Dendritic cell treated with granulocyte-macrophage colony-stimulating factor and Interleukin-4, amounts not matched to agents 40 ng/mL and 50 ng/mL, for 4 days (primary cell): ENCODE results near the gene LYSMD1.

ENCODE experiments used
- H3K27ac Mint-ChIP-seq: one replicate; pipeline ENCODE4 v1.8.0; 2022; ENCODE audit warnings: mild to moderate bottlenecking, mixed read lengths
- H3K27me3 Mint-ChIP-seq: one replicate; pipeline ENCODE4 v1.8.0; 2022; ENCODE audit warnings: mild to moderate bottlenecking, mixed read lengths
- H3K36me3 Mint-ChIP-seq: one replicate; pipeline ENCODE4 v1.8.0; 2022; ENCODE audit warnings: low read depth, mixed read lengths
- H3K4me1 Mint-ChIP-seq: one replicate; pipeline ENCODE4 v1.8.0; 2022; ENCODE audit warnings: low read depth, mixed read lengths
- H3K4me3 Mint-ChIP-seq: one replicate; pipeline ENCODE4 v1.8.0; 2022; ENCODE audit warnings: mild to moderate bottlenecking, moderate library complexity, mixed read lengths
- H3K9me3 Mint-ChIP-seq: one replicate; pipeline ENCODE4 v1.8.0; 2022; ENCODE audit warnings: mixed read lengths
- intact Hi-C: fragments of 100-400 bp; cut with micrococcal nuclease; formaldehyde crosslinking; loops from one replicate; pipeline ENCODE4 v1.15.0; 2022

LYSMD1 gene

GRCh38 chr1:151143057-151143435, 22.7 kb downstream of the LYSMD1 start:
- H3K9me3 Mint-ChIP-seq, result no peaks in the 10 kb centered on the region
- H3K4me3 Mint-ChIP-seq, result no peak overlapping the region
- peaks cover 22% of the 10 kb centered on the region for H3K4me1 Mint-ChIP-seq
- peaks cover 41% of the 10 kb centered on the region for H3K27me3 Mint-ChIP-seq
- intact Hi-C loops, result no loop called here
- H3K36me3 Mint-ChIP-seq, result peaks cover 7% of the 10 kb centered on the region
- H3K27ac Mint-ChIP-seq, result no peak overlapping the region

- peaks cover 38% of the 10 kb centered on the region for H3K27me3 Mint-ChIP-seq
- H3K36me3 Mint-ChIP-seq, result peaks cover 7% of the 10 kb centered on the region
- peaks cover 22% of the 10 kb centered on the region for H3K4me1 Mint-ChIP-seq
- H3K9me3 Mint-ChIP-seq, result no peaks in the 10 kb centered on the region
- H3K27ac Mint-ChIP-seq, result no peak overlapping the region
- intact Hi-C loops, result no loop called here
- H3K4me3 Mint-ChIP-seq, result no peak overlapping the region
Measured at GRCh38 chr1:151142411-151143056, 23.2 kb downstream of the LYSMD1 start.

DNA sequence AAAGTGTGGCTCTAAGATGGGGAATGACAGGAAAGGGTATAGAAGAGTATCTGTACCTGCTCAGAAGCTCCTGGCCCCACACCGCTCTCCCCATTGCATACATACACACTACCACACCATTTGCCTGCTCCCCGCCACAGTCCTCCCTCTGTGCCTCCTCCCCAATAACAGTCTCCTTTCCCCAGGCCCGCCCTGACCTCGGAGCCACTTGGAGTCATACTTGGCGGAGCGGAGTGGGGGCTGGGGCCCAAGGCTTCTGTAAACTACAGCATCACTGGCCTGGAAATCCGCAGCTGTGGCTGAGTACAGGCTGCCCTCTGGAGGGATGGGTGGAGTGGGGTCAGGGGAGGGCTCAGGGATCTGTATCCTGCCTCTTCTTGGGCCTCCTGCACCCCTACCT, 27.9 kb downstream of the LYSMD1 start:
- Mint-ChIP-seq H3K4me1 (no peaks in the 10 kb centered on the region), H3K9me3 (no peaks in the 10 kb centered on the region), H3K4me3 (no peak overlapping the region), H3K27ac (no peak overlapping the region), H3K27me3 (peaks cover 9% of the 10 kb centered on the region), H3K36me3 (no peaks in the 10 kb centered on the region)
- intact Hi-C loops, result no loop called here

GRCh38 chr1:151135433-151136385, 30.0 kb downstream of the LYSMD1 start:
- Mint-ChIP-seq H3K9me3 (no peaks in the 10 kb centered on the region), H3K27ac (no peak overlapping the region), H3K36me3 (no peaks in the 10 kb centered on the region), H3K27me3 (peaks cover 18% of the 10 kb centered on the region), H3K4me1 (peaks cover 10% of the 10 kb centered on the region), H3K4me3 (no peak overlapping the region)
- intact Hi-C loops, result no loop called here

DNA sequence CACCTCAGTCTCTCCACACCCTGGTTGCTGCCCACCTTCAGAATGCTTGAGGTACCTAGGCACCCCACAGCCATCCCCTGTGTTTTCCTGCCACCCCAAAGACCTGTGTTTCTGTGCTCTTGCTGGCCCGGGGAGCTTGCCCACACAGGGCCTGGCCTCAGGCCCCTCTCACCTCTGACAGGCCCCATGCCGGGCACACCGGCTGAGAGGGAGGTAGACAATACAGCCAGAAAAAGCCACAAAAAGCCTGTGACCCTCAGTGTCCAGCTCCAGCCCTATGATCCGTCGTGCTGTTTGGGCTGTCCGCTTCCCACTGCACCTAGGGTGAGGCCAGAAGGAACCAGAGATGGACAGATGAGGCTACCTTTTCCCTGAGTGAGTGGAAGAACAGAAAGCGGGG, 30.7 kb downstream of the LYSMD1 start:
- Mint-ChIP-seq H3K36me3 (no peaks in the 10 kb centered on the region), H3K4me1 (peaks cover 14% of the 10 kb centered on the region), H3K27ac (no peak overlapping the region), H3K4me3 (no peak overlapping the region), H3K9me3 (no peaks in the 10 kb centered on the region), H3K27me3 (peaks cover 20% of the 10 kb centered on the region)
- intact Hi-C loops, result no loop called here

- H3K4me1 Mint-ChIP-seq, result peaks cover 14% of the 10 kb centered on the region
- no peak overlapping the region for H3K4me3 Mint-ChIP-seq
- no peaks in the 10 kb centered on the region for H3K9me3 Mint-ChIP-seq
- intact Hi-C loops, result no loop called here
- H3K27ac Mint-ChIP-seq, result no peak overlapping the region
- H3K36me3 Mint-ChIP-seq, result no peaks in the 10 kb centered on the region
- peaks cover 20% of the 10 kb centered on the region for H3K27me3 Mint-ChIP-seq
Measured at GRCh38 chr1:151134396-151134795, 31.3 kb downstream of the LYSMD1 start.

GRCh38 chr1:151133018-151133806, 32.5 kb downstream of the LYSMD1 start:
- no peak overlapping the region for H3K4me3 Mint-ChIP-seq
- intact Hi-C loops, result no loop called here
- peaks cover 18% of the 10 kb centered on the region for H3K27me3 Mint-ChIP-seq
- no peaks in the 10 kb centered on the region for H3K9me3 Mint-ChIP-seq
- H3K4me1 Mint-ChIP-seq, result peaks cover 14% of the 10 kb centered on the region
- no peaks in the 10 kb centered on the region for H3K36me3 Mint-ChIP-seq
- no peak overlapping the region for H3K27ac Mint-ChIP-seq

- no peak overlapping the region for H3K27ac Mint-ChIP-seq
- no peaks in the 10 kb centered on the region for H3K36me3 Mint-ChIP-seq
- intact Hi-C loops, result no loop called here
- peaks cover 14% of the 10 kb centered on the region for H3K4me1 Mint-ChIP-seq
- peaks cover 18% of the 10 kb centered on the region for H3K27me3 Mint-ChIP-seq
- no peaks in the 10 kb centered on the region for H3K9me3 Mint-ChIP-seq
- no peak overlapping the region for H3K4me3 Mint-ChIP-seq
Measured at GRCh38 chr1:151132335-151133017, 33.2 kb downstream of the LYSMD1 start.

DNA sequence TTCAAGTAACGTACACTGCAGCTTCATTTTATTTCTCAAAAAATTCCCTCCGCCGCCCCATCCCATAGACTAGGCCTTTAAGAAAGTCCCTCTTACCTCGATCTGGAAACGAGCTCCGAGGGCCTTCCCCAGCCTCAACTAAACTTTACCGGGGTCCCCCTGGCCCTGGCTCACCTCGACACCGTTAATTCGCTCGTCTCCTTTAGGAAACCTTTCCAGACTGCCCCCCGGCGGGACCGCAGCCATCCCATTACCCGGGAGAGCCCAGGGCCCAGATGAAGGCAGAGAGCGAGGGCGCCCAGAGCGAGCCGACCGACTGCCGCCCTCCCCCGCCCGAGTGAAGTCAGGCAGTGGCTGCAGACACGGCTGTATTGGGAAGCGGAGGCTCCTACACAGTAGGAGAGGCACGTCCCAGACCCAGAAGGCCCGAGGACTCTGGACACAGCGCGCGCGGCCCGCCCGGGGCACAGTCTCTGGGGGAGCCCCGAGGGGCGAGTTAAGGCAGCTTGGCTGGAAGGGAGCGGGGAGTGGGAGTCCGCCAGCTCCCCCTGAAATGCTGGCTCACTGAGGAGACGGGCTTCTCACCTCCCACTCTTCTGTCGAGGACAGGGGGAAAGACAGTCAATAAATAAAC, 33.9 kb downstream of the LYSMD1 start:
- intact Hi-C loops, result no loop called here
- no peaks in the 10 kb centered on the region for H3K9me3 Mint-ChIP-seq

GRCh38 chr1:151130987-151131586, 34.6 kb downstream of the LYSMD1 start:
- Mint-ChIP-seq H3K4me1 (peaks cover 14% of the 10 kb centered on the region), H3K27me3 (peaks cover 18% of the 10 kb centered on the region), H3K36me3 (no peaks in the 10 kb centered on the region), H3K27ac (peak overlapping the region; percentile 71), H3K4me3 (peak overlapping the region; percentile 74), H3K9me3 (no peaks in the 10 kb centered on the region)
- intact Hi-C loops, result no loop called here

More for the DNA sequence above, 33.9 kb downstream of the LYSMD1 start:
- H3K36me3 Mint-ChIP-seq, result no peaks in the 10 kb centered on the region
- peaks cover 14% of the 10 kb centered on the region for H3K4me1 Mint-ChIP-seq
- H3K4me3 Mint-ChIP-seq, result peak overlapping the region; percentile 74
- H3K27ac Mint-ChIP-seq, result no peak overlapping the region
- peaks cover 18% of the 10 kb centered on the region for H3K27me3 Mint-ChIP-seq

GRCh38 chr1:151128800-151129199, 36.9 kb downstream of the LYSMD1 start:
- Mint-ChIP-seq H3K4me1 (peaks cover 14% of the 10 kb centered on the region), H3K4me3 (no peak overlapping the region), H3K36me3 (peaks cover 7% of the 10 kb centered on the region), H3K27ac (no peak overlapping the region), H3K27me3 (peaks cover 18% of the 10 kb centered on the region), H3K9me3 (no peaks in the 10 kb centered on the region)
- intact Hi-C loops, result no loop called here

DNA sequence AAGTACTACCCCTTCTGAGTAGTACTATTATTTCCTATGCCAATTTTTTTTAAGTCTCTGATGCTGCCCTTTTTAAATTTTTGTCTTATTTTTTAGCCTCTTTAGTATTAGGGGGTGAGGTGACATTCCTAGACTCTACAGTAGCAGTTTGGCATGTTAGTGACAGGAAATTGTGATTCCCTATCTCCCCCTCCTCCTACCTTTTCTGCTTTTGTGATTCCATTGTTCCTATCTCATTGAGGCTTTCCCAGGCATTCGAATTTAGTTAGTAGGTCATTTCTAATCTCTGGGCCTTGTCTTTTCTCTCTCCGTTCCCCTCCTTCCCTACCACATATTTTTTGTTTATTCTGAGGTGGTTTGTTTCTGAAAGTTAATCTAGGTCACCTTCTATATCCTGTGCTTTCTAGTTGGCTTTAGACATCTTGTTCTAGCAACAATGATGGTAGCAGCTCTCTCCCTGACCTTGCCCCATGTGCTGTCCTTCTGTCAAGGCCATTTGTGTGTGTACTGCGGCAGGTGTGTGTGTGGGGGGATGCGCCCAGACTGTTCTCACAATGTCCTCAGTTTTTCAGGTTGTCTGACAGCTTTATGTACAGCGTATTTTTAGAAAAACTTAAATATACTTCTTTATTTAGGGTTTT, 40.8 kb downstream of the LYSMD1 start:
- Mint-ChIP-seq H3K9me3 (no peaks in the 10 kb centered on the region), H3K27me3 (no peaks in the 10 kb centered on the region), H3K36me3 (peaks cover 29% of the 10 kb centered on the region), H3K4me3 (no peak overlapping the region), H3K4me1 (no peaks in the 10 kb centered on the region), H3K27ac (no peak overlapping the region)
- intact Hi-C loops, result no loop called here
